IMR-90 (cell line): ENCODE measurements around the gene UBASH3B. TPM values are rescaled to one million over a fixed set of nuclear protein-coding genes. Genes with fewer than 3 reads are reported as not detected.
A peak's percentile ranks its signal among the peaks of the same experiment; 100 is the strongest.

Experiments
- ATAC-seq: fragments of 200-7000 bp; cut with Tn5 transposase; 2 replicates; pipeline ENCODE4 v1.9.1; 2020; ENCODE audit warnings: low read depth, mild to moderate bottlenecking, moderate library complexity
- BruUV-seq: library from RNA; stranded (reverse); fragments of 400-500 nt; replicated peaks from 2 replicates; lab custom pipeline; 2021; lab: Mats Ljungman, UMichigan
- CTCF ChIA-PET: fragments of 300-600 bp; formaldehyde crosslinking; extraction: SDS; loops from one replicate; lab custom pipeline; 2021; ENCODE audit warnings: antibody characterized with exemption; lab: Yijun Ruan, JAX
- POLR2A ChIA-PET: fragments of 300-600 bp; sonication (Branson Sonifier 250); formaldehyde crosslinking; loops from one replicate; lab custom pipeline; 2022; ENCODE audit warnings: antibody characterized with exemption; ENCODE audit not compliant: unreplicated experiment; lab: Charles Lee
- DNase-seq: peaks from one replicate; pipeline ENCODE4 v3.0.0; 2013
- H2AFZ ChIP-seq: replicated peaks from 2 replicates; pipeline ENCODE3; 2013; ENCODE audit warnings: low read length, mild to moderate bottlenecking; ENCODE audit not compliant: poor library complexity
- H2AK5ac ChIP-seq: 2 replicates; pipeline ENCODE4 v1.6.1; 2013; ENCODE audit warnings: low read depth, low read length, inconsistent platforms
- H2AK9ac ChIP-seq: replicated peaks from 2 replicates; pipeline ENCODE3; 2013; ENCODE audit warnings: mild to moderate bottlenecking, low read depth, low read length, moderate library complexity; ENCODE audit not compliant: poor library complexity
- H2BK120ac ChIP-seq: 2 replicates; pipeline ENCODE4 v1.6.1; 2013; ENCODE audit warnings: low read depth, low read length, inconsistent platforms
- H2BK15ac ChIP-seq: 3 replicates; pipeline ENCODE4 v1.6.1; 2013; ENCODE audit warnings: low read depth, low read length, inconsistent platforms
- H2BK20ac ChIP-seq: 2 replicates; pipeline ENCODE4 v1.6.1; 2013; ENCODE audit warnings: low read depth, mild to moderate bottlenecking, inconsistent platforms, low read length, moderate library complexity
- H2BK5ac ChIP-seq: 2 replicates; pipeline ENCODE4 v1.6.1; 2013; ENCODE audit warnings: mild to moderate bottlenecking, low read depth, low read length, inconsistent platforms; ENCODE audit not compliant: poor library complexity, severe bottlenecking
- H3K14ac ChIP-seq: replicated peaks from 2 replicates; pipeline ENCODE4 v1.6.1; 2013; ENCODE audit warnings: low read depth, low read length, inconsistent platforms
- H3K18ac ChIP-seq: 2 replicates; pipeline ENCODE4 v1.6.1; 2013; ENCODE audit warnings: low read depth, low read length, control low read depth
- H3K23ac ChIP-seq: 2 replicates; pipeline ENCODE4 v1.6.1; 2013; ENCODE audit warnings: low read depth, low read length, inconsistent platforms
- H3K27ac ChIP-seq: 2 replicates; pipeline ENCODE4 v1.5.1; 2013; ENCODE audit warnings: mild to moderate bottlenecking, control low read depth, low read length; ENCODE audit not compliant: insufficient read depth
- H3K27me3 ChIP-seq: 2 replicates; pipeline ENCODE4 v1.6.1; 2013; ENCODE audit warnings: low read length; ENCODE audit not compliant: control insufficient read depth, insufficient read depth
- H3K36me3 ChIP-seq: 2 replicates; pipeline ENCODE4 v1.6.1; 2013; ENCODE audit warnings: low read length, mixed read lengths; ENCODE audit not compliant: control insufficient read depth, insufficient read depth
- H3K4ac ChIP-seq: 2 replicates; pipeline ENCODE4 v1.6.1; 2013; ENCODE audit warnings: low read depth, low read length, inconsistent platforms
- H3K4me1 ChIP-seq: 2 replicates; pipeline ENCODE4 v1.6.1; 2013; ENCODE audit warnings: low read length, mixed read lengths; ENCODE audit not compliant: control insufficient read depth, insufficient read depth
- H3K4me2 ChIP-seq: 2 replicates; pipeline ENCODE4 v1.6.1; 2013; ENCODE audit warnings: low read depth, mild to moderate bottlenecking, control low read depth, low read length, moderate library complexity
- H3K4me3 ChIP-seq: 2 replicates; pipeline ENCODE4 v1.5.1; 2013; ENCODE audit warnings: low read depth, mild to moderate bottlenecking, control low read depth, low read length, moderate library complexity; ENCODE audit not compliant: insufficient read depth
- H3K56ac ChIP-seq: 2 replicates; pipeline ENCODE4 v1.6.1; 2013; ENCODE audit warnings: low read length, inconsistent platforms; ENCODE audit not compliant: insufficient read depth; ENCODE audit errors: extremely low read depth
- H3K79me1 ChIP-seq, 2 experiments: 2 replicates each; pipeline ENCODE4 v1.6.1; 2013; ENCODE audit warnings: low read length in 2 of 2, inconsistent platforms in 1 of 2, low read depth in 1 of 2
- H3K9ac ChIP-seq: 2 replicates; pipeline ENCODE4 v1.6.1; 2013; ENCODE audit warnings: low read depth, low read length, control low read depth
- H3K9me1 ChIP-seq: 2 replicates; pipeline ENCODE4 v1.6.1; 2013; ENCODE audit warnings: low read length, inconsistent platforms; ENCODE audit not compliant: insufficient read depth
- H3K9me3 ChIP-seq: 2 replicates; pipeline ENCODE4 v1.6.1; 2013; ENCODE audit warnings: low read length; ENCODE audit not compliant: control insufficient read depth, insufficient read depth
- H4K20me1 ChIP-seq: 2 replicates; pipeline ENCODE4 v1.6.1; 2013; ENCODE audit warnings: low read length, inconsistent platforms; ENCODE audit not compliant: insufficient read depth
- H4K5ac ChIP-seq: 2 replicates; pipeline ENCODE4 v1.6.1; 2013; ENCODE audit warnings: mild to moderate bottlenecking, low read depth, low read length, control low read depth
- H4K8ac ChIP-seq, 2 experiments: 2 replicates each; pipeline ENCODE4 v1.6.1; 2013; ENCODE audit warnings: low read depth in 2 of 2, low read length in 2 of 2, control low read depth in 1 of 2, inconsistent platforms in 1 of 2
- H4K91ac ChIP-seq: 2 replicates; pipeline ENCODE4 v1.6.1; 2013; ENCODE audit warnings: low read depth, low read length, inconsistent platforms; ENCODE audit not compliant: insufficient read depth
- BHLHE40 ChIP-seq: fragments of 150-350 bp; IDR thresholded peaks from 2 replicates; pipeline ENCODE4 v1.6.1; 2016; ENCODE audit warnings: mild to moderate bottlenecking, low read depth, low read length
- CEBPB ChIP-seq: IDR thresholded peaks from 2 replicates; pipeline ENCODE4 v1.6.1; 2012; ENCODE audit warnings: low read depth, low read length, improper control_type of control experiment
- CHD1 ChIP-seq: IDR thresholded peaks from 2 replicates; pipeline ENCODE4 v1.6.1; 2012; ENCODE audit warnings: low read depth, low read length, improper control_type of control experiment
- MAFK ChIP-seq: IDR thresholded peaks from 2 replicates; pipeline ENCODE4 v1.6.1; 2012; ENCODE audit warnings: low read depth, low read length, improper control_type of control experiment
- MXI1 ChIP-seq: IDR thresholded peaks from 2 replicates; pipeline ENCODE4 v1.6.1; 2012; ENCODE audit warnings: low read depth, mild to moderate bottlenecking, low read length, moderate library complexity, borderline replicate concordance
- NFE2L2 ChIP-seq: fragments of 150-350 bp; IDR thresholded peaks from 2 replicates; pipeline ENCODE4 v1.6.1; 2016; ENCODE audit warnings: low read depth, mild to moderate bottlenecking, low read length
- POLR2A ChIP-seq: IDR thresholded peaks from 2 replicates; pipeline ENCODE4 v1.6.1; 2012; ENCODE audit warnings: mild to moderate bottlenecking, low read depth, low read length
- RCOR1 ChIP-seq: IDR thresholded peaks from 2 replicates; pipeline ENCODE4 v1.6.1; 2012; ENCODE audit warnings: mild to moderate bottlenecking, low read length, improper control_type of control experiment; ENCODE audit not compliant: insufficient replicate concordance
- RFX5 ChIP-seq: IDR thresholded peaks from 2 replicates; pipeline ENCODE4 v1.8.0; 2012; ENCODE audit warnings: low read depth, mild to moderate bottlenecking, low read length, moderate library complexity
- SMC3 ChIP-seq: fragments of 150-350 bp; IDR thresholded peaks from 2 replicates; pipeline ENCODE4 v1.6.1; 2016; ENCODE audit warnings: low read depth, mild to moderate bottlenecking, antibody characterized with exemption, low read length, moderate library complexity
- WGBS, 2 experiments: methylation state at CpG; one replicate each; pipeline versions ENCODE4 v1.1.5 to v1.1.7; 2013; ENCODE audit warnings: missing lambda C conversion rate in 2 of 2; ENCODE audit not compliant: insufficient read length in 1 of 2; ENCODE audit errors: extremely low coverage in 2 of 2; 5-methylcytosine and 5-hydroxymethylcytosine counted together
- dilution Hi-C: fragments of 300-500 bp; cut with HindIII; formaldehyde crosslinking; loops from one replicate; pipeline ENCODE4 v1.14.3; 2018; ENCODE audit warnings: low sequenced_read_pairs; ENCODE audit not compliant: unreplicated experiment
- in situ Hi-C: fragments of 300-500 bp; cut with MboI; formaldehyde crosslinking; loops from 3 replicates; pipeline ENCODE4 v1.14.3; 2019; ENCODE audit warnings: low sequenced_read_pairs, inconsistent platforms, mixed read lengths
- intact Hi-C: fragments of 100-400 bp; cut with micrococcal nuclease; formaldehyde crosslinking; loops from 2 replicates; pipeline ENCODE4 v1.10.0; 2022
- polyA plus RNA-seq, 3 experiments: library from polyadenylated mRNA; depleted of rRNA; stranded (reverse); fragments of >200 nt; gene quantifications; 2 replicates each; pipeline ENCODE4 v1.2.3, GENCODE V29; 2012; ENCODE audit warnings: low replicate concordance in 1 of 3
- total RNA-seq: library from RNA; depleted of rRNA; stranded (reverse); fragments of >200 nt; gene quantifications from 2 replicates; pipeline ENCODE4 v1.2.3, GENCODE V29; 2012
- TF ChIP-seq, protein P1 (sequence below): fragments of 150-350 bp; IDR thresholded peaks from 2 replicates; pipeline ENCODE4 v1.6.1; 2016; ENCODE audit warnings: low read depth, mild to moderate bottlenecking, low read length, moderate library complexity, borderline replicate concordance
- TF ChIP-seq, protein P2 (sequence below): conservative IDR thresholded peaks from 2 replicates; pipeline ENCODE4 v1.5.1; 2012; ENCODE audit warnings: mild to moderate bottlenecking, low read depth, low read length, improper control_type of control experiment
- TF ChIP-seq, protein P3 (sequence below): fragments of 150-350 bp; IDR thresholded peaks from 2 replicates; pipeline ENCODE4 v1.6.1; 2017; ENCODE audit warnings: mild to moderate bottlenecking, antibody characterized with exemption, low read length, low read depth

UBASH3B gene
- total and polyA plus RNA-seq, 2 of the 4 experiments (the other 2 are of a cell fraction) = 27.2 to 48.0 TPM

DNA sequence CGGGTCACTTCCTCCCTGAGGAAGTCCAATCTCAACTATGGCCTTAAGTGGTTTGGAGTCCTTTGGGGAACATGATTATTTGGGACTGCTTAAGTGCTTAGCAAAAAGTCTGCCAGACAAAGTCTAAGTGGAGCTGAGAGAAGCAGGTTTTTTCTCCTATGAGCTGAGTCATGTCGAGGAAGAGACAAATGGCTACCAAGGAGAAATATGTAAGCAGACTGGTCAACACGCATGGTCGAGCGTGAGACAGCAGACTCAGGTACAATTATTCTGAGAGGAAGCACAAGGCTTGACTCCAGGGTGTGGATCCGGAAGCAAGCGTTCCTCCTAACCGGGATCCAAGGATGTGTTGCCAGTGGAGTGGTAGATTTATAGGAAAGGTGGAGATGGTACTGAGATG lies 30.6 kb downstream of the UBASH3B start:
- H2AFZ ChIP-seq = no peak overlapping the region
- H3K9me1 ChIP-seq = peaks cover 11% of the 10 kb centered on the region
- no peak overlapping the region for H3K4me3 ChIP-seq
- H3K9me3 ChIP-seq = no peaks in the 10 kb centered on the region
- peaks cover 14% of the 10 kb centered on the region for H3K4me1 ChIP-seq
- 0 out of 2 replicates have a peak overlapping the region, but pooled peaks have one; percentile 11 for H3K4ac ChIP-seq
- no peak overlapping the region for H4K5ac ChIP-seq
- intact Hi-C loops (no loop called here), dilution Hi-C loops (no loop called here), in situ Hi-C loops (loop anchor here (25.0 kb wide), 1 partner anchor 501 kb away; the partner anchor contains the start of gene CLMP)
- no peak overlapping the region for H3K27ac ChIP-seq
- H2BK5ac ChIP-seq = no peak overlapping the region
- peaks cover 20% of the 10 kb centered on the region for H4K20me1 ChIP-seq
- WGBS, 2 experiments = 96% methylated on average over 7 of the region's 8 CpGs; no CpG with 5 or more reads in 1 of the 2 experiments
- no peak overlapping the region for H2AK5ac ChIP-seq
- H3K9ac ChIP-seq = no peak overlapping the region
- H3K27me3 ChIP-seq = no peaks in the 10 kb centered on the region
- no peak overlapping the region for H3K14ac ChIP-seq
- POLR2A ChIA-PET = no interaction called here
- H2AK9ac ChIP-seq = no peak overlapping the region
- no peak; the same call in 1 of the 2 replicates for ATAC-seq
- TF ChIP-seq POLR2A (no peak), NFE2L2 (no peak), BHLHE40 (no peak), RCOR1 (no peak), MAFK (no peak), SMC3 (no peak), MXI1 (no peak), CHD1 (no peak), CEBPB (no peak), RFX5 (no peak)
- TF ChIP-seq, protein P1, sequence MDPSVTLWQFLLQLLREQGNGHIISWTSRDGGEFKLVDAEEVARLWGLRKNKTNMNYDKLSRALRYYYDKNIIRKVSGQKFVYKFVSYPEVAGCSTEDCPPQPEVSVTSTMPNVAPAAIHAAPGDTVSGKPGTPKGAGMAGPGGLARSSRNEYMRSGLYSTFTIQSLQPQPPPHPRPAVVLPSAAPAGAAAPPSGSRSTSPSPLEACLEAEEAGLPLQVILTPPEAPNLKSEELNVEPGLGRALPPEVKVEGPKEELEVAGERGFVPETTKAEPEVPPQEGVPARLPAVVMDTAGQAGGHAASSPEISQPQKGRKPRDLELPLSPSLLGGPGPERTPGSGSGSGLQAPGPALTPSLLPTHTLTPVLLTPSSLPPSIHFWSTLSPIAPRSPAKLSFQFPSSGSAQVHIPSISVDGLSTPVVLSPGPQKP = no peak
- TF ChIP-seq, protein P2, sequence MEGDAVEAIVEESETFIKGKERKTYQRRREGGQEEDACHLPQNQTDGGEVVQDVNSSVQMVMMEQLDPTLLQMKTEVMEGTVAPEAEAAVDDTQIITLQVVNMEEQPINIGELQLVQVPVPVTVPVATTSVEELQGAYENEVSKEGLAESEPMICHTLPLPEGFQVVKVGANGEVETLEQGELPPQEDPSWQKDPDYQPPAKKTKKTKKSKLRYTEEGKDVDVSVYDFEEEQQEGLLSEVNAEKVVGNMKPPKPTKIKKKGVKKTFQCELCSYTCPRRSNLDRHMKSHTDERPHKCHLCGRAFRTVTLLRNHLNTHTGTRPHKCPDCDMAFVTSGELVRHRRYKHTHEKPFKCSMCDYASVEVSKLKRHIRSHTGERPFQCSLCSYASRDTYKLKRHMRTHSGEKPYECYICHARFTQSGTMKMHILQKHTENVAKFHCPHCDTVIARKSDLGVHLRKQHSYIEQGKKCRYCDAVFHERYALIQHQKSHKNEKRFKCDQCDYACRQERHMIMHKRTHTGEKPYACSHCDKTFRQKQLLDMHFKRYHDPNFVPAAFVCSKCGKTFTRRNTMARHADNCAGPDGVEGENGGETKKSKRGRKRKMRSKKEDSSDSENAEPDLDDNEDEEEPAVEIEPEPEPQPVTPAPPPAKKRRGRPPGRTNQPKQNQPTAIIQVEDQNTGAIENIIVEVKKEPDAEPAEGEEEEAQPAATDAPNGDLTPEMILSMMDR = no peak
- TF ChIP-seq, protein P3, sequence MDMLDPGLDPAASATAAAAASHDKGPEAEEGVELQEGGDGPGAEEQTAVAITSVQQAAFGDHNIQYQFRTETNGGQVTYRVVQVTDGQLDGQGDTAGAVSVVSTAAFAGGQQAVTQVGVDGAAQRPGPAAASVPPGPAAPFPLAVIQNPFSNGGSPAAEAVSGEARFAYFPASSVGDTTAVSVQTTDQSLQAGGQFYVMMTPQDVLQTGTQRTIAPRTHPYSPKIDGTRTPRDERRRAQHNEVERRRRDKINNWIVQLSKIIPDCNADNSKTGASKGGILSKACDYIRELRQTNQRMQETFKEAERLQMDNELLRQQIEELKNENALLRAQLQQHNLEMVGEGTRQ = no peak
- H2BK15ac ChIP-seq = no peak overlapping the region
- BruUV-seq = no TSS peak
- peaks cover 47 to 63% of the 10 kb centered on the region in 2 experiments for H3K79me1 ChIP-seq
- no peak overlapping the region; the same call in 1 of the 2 replicates for H4K91ac ChIP-seq
- no peak overlapping the region for H2BK20ac ChIP-seq
- H4K8ac ChIP-seq = no peak overlapping the region
- peak overlapping the region; percentile 38; the same call in 1 of the 2 replicates for H3K23ac ChIP-seq
- H3K18ac ChIP-seq = no peak overlapping the region
- DNase-seq = peak; percentile 42
- H3K4me2 ChIP-seq = no peak overlapping the region
- H3K56ac ChIP-seq = no peak overlapping the region
- H2BK120ac ChIP-seq = no peak overlapping the region
- CTCF ChIA-PET = interaction anchor here (0.7 kb wide), 1 partner anchor 110 kb away, joined by 6 read pairs; no protein-coding TSS in a partner anchor
- no peaks in the 10 kb centered on the region for H3K36me3 ChIP-seq
